Right renal cortex interstitium (tissue), 3 donors: Measurements from ENCODE around the gene C1RL. TPM values are rescaled to one million over a fixed set of nuclear protein-coding genes. Genes with fewer than 3 reads are reported as not detected.

Source experiments
- DNase-seq, 3 donors: peaks; one replicate each; pipeline ENCODE4 v3.0.0-alpha.2; 2013; ENCODE audit warnings: low read depth in 3 of 3, low spot score in 2 of 3
- polyA plus RNA-seq, 3 donors: library from polyadenylated mRNA; unstranded; fragments of 120-200 nt; gene quantifications; one replicate each; pipeline ENCODE4 v1.2.1, GENCODE V29; 2013; ENCODE audit not compliant: insufficient read length in 3 of 3

C1RL gene
- polyA plus RNA-seq, result 10 to 100 TPM; 27.4 to 30.0 (median 29.4) TPM

GRCh38 chr12:7108796-7109571 lies at the start of gene C1RL:
Gene C1RL, minus strand, starts transcription at chr12:7109214. Its CDS starts 34 bp downstream, at chr12:7109180.
- peak in 2 of 3 donors; percentile 77 to 78 for DNase-seq

GRCh38 chr12:7157391-7157790 lies 48.4 kb upstream of the C1RL start:
- no peak for DNase-seq

- no peak for DNase-seq
Observed at GRCh38 chr12:7156259-7157197, 47.5 kb upstream of the C1RL start.

GRCh38 chr12:7155471-7156034 lies 46.5 kb upstream of the C1RL start:
- no peak for DNase-seq

- no peak for DNase-seq
Observed at GRCh38 chr12:7154901-7155470, 46.0 kb upstream of the C1RL start.

DNA sequence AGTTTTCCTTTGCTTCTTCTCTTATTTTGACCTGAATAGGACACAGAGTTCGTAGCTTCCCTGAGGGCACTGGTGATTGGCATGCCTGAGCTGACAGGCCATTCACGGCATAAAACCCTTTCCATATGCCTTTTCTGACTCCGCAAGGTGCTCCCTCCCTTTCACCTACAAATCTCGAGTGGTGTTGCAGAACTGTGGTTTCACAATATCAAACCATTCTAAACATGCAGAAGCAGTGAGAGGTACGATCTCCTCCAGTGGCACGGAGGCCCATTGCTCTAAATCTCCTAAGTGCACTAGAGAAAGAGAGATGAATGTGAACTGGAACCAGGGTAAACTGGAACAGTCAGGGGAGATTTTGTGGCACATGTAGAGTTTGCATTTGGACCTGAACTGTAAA lies 45.0 kb upstream of the C1RL start:
- no peak for DNase-seq

DNA sequence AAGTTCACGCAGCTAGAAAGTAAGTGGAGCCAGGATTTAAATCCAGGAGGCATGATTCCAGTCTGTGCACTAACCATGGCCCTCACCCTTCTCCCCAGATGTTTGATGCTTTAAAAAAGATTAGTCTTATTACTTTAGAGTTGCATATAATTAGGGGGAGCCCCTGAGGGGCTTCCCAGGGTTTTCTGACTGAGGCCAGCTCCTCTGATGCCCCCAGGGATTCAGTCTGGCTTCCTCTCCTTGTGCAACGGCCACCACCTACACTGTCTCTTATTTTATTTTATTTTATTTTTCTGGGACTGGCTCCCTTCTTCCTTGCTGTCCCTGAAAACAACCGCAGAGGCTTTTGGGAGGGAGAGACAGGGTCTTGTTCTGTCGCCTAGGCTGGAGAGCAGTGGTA lies 43.8 kb upstream of the C1RL start:
- DNase-seq, result no peak

GRCh38 chr12:7151532-7151931 lies 42.5 kb upstream of the C1RL start:
- DNase-seq, result no peak

GRCh38 chr12:7150841-7151240 lies 41.8 kb upstream of the C1RL start:
- DNase-seq, result no peak

DNA sequence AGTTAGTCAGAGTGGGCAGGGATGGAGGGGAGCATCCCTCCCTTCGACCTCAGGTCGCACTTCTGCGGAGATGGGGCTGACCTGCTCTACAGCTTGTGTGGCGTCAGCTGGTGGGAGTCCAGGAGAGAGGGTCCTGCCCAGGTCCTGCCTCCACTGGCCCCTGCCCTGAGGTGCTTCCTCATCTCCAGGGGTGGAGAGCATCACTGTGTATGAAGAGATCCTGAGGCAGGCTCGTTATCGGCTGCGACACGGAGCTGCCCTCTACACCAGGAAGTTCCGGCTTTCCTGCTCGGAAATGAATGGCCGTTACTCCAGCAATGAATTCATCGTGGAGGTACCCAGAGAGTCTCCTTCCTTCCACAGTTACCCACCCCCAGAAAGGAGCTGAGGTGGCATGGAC lies 41.3 kb upstream of the C1RL start:
- no peak for DNase-seq

GRCh38 chr12:7146906-7147305 lies 37.9 kb upstream of the C1RL start:
- DNase-seq, result no peak

GRCh38 chr12:7146228-7146627 lies 37.2 kb upstream of the C1RL start:
- DNase-seq, result no peak

DNA sequence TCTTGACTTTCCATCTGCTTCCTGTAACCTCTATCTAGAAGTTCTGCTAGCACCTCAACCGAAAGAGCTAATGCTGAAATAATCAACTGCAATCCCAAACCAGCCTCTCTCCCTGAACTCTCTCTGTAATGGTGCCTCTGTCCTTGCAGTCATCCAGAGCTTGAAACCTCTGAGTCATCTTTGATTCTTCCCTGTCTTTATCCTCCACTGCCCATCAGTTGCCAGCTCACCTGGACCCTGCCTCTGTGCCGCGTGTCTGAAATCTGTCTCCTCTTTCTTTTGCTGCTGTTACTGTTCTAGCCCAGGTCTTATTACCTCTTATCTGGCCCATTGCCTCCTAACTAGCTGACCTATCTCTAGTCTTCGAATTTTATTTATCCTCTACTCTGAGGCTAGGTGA lies 36.7 kb upstream of the C1RL start:
- DNase-seq, result no peak

DNA sequence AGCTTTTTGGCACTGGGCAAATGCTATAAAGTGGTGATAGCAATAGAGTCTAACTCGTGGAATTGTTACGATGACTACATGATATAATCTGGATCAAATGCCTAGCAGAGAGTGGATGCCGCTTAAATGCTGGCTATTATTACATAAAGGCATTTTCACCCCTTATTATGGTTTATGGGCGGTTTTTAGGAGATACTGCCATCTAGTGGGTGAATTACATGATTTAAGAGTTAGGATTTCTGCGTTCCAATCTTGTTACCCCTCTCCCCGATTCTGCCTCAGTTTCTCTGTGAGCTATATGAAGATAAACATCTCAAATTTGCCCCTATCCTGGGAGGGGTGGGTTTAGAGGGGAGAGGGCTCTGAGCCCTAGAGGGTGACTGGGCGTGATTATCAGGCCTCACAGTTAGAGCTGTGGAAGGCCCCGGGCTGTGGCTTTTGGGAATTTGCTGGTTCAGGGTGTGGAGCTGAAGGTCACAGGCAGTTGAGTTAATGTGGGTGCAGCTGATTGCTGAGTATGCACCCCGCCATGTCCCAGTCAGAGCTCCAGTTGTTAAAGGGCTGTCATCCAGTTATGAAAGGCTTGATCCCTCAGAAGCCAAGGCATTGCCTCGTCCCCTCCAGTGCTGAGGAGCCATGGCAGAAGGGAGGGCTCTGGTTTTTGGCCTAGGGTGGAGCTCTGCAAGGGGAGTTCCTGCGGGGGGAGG lies 35.6 kb upstream of the C1RL start:
- no peak for DNase-seq

GRCh38 chr12:7143564-7143963 lies 34.5 kb upstream of the C1RL start:
- DNase-seq, result no peak

GRCh38 chr12:7142809-7143465 lies 33.9 kb upstream of the C1RL start:
- no peak for DNase-seq

DNA sequence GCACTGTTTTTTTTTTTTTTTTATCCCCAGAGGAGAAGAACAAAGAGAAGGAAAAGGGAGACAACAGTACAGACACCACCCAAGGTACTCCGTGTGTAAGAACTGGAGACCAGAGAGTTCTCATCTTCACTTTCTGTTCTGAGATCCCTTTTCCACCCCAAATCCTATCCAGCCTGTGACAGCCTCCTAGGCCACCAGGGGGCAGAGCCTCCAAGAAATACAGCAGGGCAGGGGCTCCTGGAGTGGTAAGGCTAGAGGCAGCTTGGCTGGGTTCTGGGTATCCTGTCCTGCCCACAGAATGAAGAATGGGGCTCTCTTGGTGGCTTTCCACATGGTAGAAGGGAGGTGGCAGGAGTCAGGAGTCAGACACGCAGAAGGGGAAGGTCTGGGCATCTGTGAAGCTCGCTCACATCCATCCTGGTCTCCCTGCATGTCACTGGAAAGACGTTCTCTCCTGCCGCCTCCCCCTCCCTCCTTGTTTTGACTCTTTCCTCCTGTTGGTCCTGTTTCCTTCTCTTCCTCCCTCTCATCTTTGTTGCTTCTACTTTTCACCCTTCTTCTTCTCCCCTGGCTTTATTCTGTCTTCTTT lies 33.1 kb upstream of the C1RL start:
- DNase-seq, result no peak

DNA sequence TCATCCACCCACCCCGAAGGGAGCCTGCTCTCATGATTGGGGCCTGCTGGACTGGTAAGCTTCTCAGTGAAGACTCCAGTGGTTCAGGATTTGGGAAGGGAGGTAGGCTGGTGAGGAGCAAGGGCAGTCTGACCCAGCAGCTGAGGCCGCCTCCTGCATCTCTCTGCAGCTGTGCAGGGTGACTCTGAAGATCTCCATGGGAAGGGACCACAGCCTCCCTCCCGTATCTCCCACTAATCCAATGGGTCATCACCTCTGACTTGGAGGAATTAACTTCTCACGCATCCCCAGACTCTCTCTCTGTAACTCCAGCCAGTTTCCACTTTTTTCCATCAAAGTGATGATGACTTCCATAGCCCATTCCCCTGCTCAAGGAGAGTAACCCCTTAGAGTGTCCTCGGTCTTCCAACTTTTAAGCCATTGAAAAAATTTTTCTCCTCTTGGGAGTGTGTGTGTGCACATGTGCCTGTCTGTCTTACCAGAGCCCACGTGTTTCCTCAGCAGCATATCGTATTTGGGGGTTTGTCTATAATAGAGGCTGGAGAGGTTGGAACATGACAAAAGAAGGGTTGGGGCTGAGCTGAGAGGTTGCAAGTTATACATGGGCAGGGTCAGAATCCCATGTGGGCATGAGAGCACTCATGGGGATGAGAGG lies 32.5 kb upstream of the C1RL start:
- no peak for DNase-seq

DNA sequence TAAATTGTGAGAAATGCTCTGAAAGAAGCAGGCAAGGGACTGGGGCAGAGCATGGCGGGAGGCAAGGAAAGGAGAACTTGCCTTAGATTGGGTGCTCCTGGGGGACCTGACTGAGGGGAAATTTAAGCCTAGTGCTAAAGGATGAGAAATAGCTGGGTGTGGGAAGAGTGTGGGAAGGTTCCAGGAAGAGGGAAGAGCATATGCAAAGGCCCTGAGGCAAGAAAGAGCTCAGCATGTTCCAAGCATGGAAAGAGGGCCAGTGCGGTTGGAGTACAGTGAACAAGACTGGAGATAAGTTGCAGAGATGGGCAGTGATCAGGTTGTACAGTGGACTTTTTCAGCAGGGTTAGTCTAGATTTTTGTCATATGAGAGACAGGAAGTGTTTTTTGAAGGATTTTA lies 30.2 kb upstream of the C1RL start:
- DNase-seq, result no peak
